HG02759 (cell line): ENCODE measurements around the gene LSM14A.
"Not testable (repeated sequence)": the region's sequence is repeated elsewhere in the genome, so short reads cannot be mapped to it uniquely, and the experiment has no call there.

Experiments used
- ATAC-seq: cut with Tn5 transposase; IDR thresholded peaks from one replicate; pipeline ENCODE4 v1.9.1; 2021; ENCODE audit warnings: mild to moderate bottlenecking, moderate library complexity; ENCODE audit not compliant: unreplicated experiment

LSM14A gene

GRCh38 chr19:34171877-34172660, at the start of gene LSM14A:
TSS of gene LSM14A (plus strand) at chr19:34172504. CDS start at chr19:34172643, 139 bp downstream.
- peak; percentile 78 for ATAC-seq

- no peak for ATAC-seq
Measured at GRCh38 chr19:34124828-34125227, 47.5 kb upstream of the LSM14A start.

- ATAC-seq, result no peak
Measured at GRCh38 chr19:34126966-34127365, 45.3 kb upstream of the LSM14A start.

- no peak for ATAC-seq
Measured at GRCh38 chr19:34127684-34128189, 44.6 kb upstream of the LSM14A start.

DNA sequence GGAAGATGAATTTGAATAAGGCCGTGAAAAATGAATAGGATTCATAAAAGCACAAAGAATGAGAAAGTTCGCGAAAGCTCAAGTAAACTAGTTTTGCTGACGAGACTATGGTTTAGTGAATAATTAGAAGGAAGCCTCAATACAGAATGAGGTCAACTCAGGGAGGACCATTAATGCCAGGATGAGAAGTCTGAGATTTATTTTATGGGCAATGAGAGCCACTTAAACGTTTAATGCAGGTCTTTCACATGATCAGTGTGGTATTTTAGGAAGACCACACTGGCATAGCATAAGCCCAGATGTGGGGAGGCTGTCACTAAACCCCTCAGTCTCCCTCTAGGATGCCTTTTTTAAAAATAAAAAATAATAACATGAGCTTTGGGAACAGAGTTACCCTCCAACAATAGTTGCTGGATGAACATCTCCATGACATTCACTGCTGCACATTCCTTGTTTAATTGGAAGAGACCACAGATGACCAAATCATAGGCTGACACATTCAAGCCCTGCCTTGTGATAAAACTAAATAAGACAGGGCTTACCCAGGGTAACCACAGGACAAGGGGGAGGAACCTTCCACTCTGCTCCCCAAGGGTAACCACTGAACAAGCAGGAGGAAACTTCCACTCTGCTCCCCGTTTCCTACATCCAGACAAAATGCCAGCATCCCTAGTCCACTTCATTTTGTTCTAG, 43.6 kb upstream of the LSM14A start:
- no peak for ATAC-seq

- ATAC-seq, result no peak
Measured at GRCh38 chr19:34131100-34131499, 41.2 kb upstream of the LSM14A start.

DNA sequence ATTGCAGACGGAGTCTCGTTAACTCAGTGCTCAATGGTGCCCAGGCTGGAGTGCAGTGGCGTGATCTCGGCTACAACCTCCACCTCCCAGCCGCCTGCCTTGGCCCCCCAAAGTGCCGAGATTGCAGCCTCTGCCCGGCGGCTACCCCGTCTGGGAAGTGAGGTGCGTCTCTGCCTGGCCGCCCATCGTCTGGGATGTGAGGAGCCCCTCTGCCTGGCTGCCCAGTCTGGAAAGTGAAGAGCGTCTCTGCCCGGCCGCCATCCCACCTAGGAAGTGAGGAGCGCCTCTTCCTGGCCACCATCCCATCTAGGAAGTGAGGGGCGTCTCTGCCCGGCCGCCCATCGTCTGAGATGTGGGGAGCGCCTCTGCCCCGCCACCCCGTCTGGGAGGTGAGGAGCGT, 40.2 kb upstream of the LSM14A start:
- not testable (repeated sequence) for ATAC-seq

DNA sequence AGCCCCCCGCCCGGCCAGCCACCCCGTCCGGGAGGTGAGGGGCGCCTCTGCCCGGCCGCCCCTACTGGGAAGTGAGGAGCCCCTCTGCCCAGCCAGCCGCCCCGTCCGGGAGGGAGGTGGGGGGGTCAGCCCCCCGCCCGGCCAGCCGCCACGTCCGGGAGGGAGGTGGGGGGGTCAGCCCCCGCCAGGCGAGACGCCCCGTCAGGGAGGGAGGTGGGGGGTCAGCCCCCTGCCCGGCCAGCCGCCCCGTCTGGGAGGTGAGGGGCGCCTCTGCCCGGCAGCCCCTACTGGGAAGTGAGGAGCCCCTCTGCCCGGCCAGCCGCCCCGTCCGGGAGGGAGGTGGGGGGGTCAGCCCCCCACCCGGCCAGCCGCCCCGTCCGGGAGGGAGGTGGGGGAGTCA, 39.6 kb upstream of the LSM14A start:
- not testable (repeated sequence) for ATAC-seq

DNA sequence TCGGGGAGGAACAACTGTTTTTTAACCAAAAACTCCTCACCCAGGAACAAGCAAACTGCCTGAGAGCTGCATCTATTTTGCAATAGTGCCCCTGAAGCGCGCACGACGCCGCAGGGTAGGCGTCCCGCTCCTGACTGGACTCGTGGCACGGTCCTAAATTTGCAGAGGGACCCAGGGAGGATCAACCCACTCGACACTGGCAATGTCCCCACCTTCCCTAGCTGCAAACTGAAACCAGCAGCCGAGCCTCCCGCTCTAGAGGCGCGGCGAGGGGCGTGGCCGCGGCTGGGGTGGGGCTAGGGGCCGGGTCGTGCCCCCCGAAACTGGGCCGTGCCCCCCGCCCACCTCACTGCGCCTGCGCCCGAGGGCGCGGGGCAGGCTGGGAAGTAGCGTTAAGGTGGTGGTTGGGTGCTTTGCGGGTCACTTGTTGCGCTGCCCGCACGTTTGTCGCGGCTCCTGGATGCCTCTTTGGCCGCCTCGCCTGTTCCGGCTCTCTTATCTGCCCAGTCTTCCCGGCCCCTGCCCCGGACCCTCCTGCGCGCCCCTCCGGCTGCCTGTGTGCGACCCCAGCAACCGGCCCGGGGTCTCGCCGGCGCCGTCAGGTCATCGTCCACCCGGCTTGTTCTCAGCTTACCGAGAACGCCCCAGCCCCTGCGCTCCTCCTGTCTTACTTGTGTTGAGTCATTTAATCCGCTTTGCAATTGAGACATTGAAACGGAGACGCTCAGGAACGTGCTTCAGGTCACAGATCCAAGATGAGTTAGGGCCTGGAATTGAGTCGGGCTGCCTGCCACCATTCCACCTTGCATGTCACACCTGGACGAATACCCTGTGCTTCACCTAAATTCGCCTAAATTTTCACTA, 37.9 kb upstream of the LSM14A start:
- ATAC-seq, result peak; percentile 96

DNA sequence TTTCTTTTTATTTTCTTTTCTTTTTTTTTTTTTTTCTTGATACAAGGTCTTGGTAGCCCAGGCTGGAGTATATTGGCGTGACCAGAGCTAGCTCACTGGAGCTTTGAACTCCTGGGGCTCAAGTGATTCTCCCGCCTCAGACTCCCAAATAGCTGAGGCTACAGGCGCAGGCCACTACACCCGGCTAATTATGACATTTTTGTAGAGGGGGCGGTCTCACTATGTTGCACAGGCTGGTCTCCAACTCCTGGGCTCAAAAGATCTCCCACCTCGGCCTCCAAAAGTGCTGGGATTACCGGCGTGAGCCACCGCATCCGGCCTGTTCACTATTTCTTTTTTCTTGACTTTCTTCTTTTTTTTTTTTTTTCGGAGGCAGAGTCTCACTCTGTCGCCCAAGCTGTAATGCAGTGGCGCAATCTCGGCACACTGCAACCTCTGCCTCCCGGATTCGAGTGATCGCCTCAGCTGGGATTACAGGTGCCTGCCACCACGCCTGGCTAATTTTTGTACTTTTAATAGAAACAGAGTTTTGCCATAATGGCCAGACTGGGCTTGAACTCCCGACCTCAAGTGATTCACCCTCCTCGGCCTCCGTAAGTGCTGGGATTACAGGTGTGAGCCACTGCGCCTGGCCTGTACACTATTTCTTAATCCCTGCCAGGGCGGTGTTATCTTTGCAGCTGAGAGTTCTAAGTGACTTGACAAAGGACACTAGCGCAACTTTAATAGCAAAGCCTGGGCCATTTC, 37.1 kb upstream of the LSM14A start:
- no peak for ATAC-seq

DNA sequence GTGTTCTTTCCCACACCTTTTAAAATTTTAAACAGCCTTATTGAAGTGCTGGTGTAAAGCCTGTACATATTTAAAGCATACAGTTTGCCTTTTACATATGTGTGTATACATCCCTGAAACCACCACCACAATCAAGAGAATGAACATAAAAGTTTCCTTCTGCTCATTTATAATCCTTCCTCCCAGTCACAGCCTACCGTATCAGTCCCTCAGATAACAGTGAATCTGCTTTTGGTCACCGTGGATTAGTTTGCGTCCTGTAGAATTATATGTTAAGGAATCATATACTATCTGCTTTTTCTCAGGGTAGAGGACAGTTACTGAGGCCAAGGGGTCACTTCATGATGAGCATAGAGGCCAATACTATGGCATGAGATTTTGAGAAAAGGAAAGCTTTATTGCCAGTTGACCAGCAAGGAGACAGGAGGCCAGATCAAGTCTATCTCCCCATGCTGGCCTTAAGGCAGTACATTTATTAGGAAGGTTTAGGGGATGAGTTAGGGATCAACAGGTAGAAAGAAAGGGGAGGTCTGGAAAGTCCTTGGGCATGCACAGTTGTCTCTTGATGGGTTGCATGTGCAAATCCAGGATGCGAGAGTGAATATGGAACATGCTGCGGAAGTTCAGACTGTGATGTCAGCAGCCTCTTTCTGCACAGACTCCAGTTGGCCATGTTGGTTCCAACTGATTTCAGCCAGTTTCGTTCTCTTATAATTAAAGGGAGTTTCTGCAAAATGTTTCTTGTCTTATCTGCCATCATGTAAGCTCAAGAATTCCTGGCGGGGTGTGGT, 36.3 kb upstream of the LSM14A start:
- ATAC-seq, result no peak

DNA sequence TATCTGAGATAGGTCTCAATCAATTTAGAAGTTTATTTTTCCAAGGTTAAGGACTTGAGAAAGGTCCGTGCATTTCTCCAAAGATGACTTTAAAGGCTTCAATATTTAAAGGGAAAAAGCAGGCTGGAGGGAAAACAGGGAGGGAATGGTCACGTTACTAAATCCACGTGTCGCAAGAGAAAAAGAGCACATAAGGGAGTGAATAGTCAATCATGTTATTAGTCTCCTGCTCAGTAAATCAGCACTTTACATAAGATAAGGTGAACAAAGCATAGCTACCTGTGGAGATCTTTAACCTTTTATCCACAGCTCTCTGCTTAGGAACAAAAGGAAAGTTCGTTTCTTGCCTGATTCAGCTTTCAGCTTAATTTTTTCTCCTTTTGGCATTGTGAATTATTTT, 31.3 kb upstream of the LSM14A start:
- no peak for ATAC-seq

DNA sequence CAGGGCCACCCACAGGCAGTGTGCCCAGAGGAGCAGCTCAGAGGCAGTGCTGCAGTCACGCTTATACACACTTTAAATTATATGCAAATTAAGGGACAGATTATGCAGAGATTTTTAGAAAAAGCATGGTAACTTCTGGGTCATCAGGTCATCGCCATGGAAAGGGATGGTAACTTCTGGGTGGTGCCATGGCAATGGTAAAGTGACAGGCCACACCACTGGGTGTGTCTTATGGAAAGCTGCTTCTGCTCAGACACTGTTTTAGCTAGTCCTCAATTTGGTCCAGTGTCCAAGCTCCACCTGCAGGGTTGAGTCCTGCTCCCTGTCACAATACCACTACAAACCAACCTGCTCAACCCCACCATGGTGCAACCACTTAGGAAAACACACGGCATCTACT, 29.9 kb upstream of the LSM14A start:
- no peak for ATAC-seq

- ATAC-seq, result no peak
Measured at GRCh38 chr19:34145741-34146202, 26.5 kb upstream of the LSM14A start.

DNA sequence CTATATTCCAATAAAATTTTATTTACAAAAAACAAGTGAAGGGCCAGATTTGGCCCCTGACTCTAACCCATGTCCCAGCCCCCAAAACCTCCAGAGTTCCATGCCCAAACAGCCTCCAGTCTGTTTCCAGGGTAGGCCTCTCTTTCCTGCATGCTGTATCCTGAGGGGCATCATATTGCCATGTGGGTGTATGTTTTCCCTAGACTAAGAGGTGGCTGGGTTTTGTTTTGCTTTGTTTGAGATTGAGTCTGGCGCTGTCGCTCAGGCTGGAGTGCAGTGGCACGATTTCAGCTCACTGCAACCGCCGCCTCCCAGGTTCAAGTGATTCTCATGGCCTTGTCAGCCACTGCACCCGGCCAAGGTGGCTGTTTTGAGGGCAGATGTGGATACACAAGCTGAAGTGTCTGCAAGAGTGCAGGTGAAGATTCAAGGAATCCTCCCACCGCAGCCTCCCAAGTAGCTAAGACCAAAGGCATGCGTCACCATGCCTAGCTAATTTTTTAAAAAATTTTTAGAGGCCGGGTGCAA, 23.6 kb upstream of the LSM14A start:
- no peak for ATAC-seq

GRCh38 chr19:34149873-34150272, 22.4 kb upstream of the LSM14A start:
- ATAC-seq, result no peak

- ATAC-seq, result no peak
Measured at GRCh38 chr19:34150558-34150957, 21.7 kb upstream of the LSM14A start.

- ATAC-seq, result no peak
Measured at GRCh38 chr19:34151439-34151838, 20.9 kb upstream of the LSM14A start.

GRCh38 chr19:34154401-34154800, 17.9 kb upstream of the LSM14A start:
- no peak for ATAC-seq
